HPDE6-E6E7 (cell line): ENCODE measurements around the gene CAPN1.

ENCODE experiments used
- DNase-seq: peaks from one replicate; pipeline ENCODE4 v3.0.0; 2011; ENCODE audit warnings: missing footprints; ENCODE audit errors: extremely low spot score

Gene CAPN1

GRCh38 chr11:65204143-65204542, 22.4 kb downstream of the CAPN1 start:
- DNase-seq = no peak

GRCh38 chr11:65204646-65205601, 23.2 kb downstream of the CAPN1 start:
- DNase-seq = no peak

- DNase-seq = no peak
These were observed 23.9 kb downstream of the CAPN1 start for GRCh38 chr11:65205602-65205967.

GRCh38 chr11:65206441-65206841, 24.7 kb downstream of the CAPN1 start:
- no peak for DNase-seq

- no peak for DNase-seq
These were observed 25.2 kb downstream of the CAPN1 start for GRCh38 chr11:65206901-65207300.

- DNase-seq = no peak
These were observed 26.4 kb downstream of the CAPN1 start for GRCh38 chr11:65207918-65208784.

- no peak for DNase-seq
These were observed 27.3 kb downstream of the CAPN1 start for GRCh38 chr11:65208785-65209710.

GRCh38 chr11:65209711-65210360, 28.1 kb downstream of the CAPN1 start:
- DNase-seq = no peak

- DNase-seq = no peak
These were observed 28.6 kb downstream of the CAPN1 start for GRCh38 chr11:65210361-65210731.

- DNase-seq = no peak
These were observed 29.0 kb downstream of the CAPN1 start for GRCh38 chr11:65210748-65211147.

- DNase-seq = no peak
These were observed 29.8 kb downstream of the CAPN1 start for GRCh38 chr11:65211293-65212105.

GRCh38 chr11:65212226-65212801, 30.6 kb downstream of the CAPN1 start:
- no peak for DNase-seq

- DNase-seq = no peak
These were observed 31.8 kb downstream of the CAPN1 start for GRCh38 chr11:65213322-65214211.

GRCh38 chr11:65214212-65214845, 32.6 kb downstream of the CAPN1 start:
- no peak for DNase-seq

- DNase-seq = no peak
These were observed 33.8 kb downstream of the CAPN1 start for GRCh38 chr11:65215441-65216076.

- DNase-seq = no peak
These were observed 35.1 kb downstream of the CAPN1 start for GRCh38 chr11:65216830-65217229.

- DNase-seq = no peak
These were observed 36.0 kb downstream of the CAPN1 start for GRCh38 chr11:65217441-65218423.
